ENCODE measurements around the gene HHEX. TPM values are rescaled to one million over a fixed set of nuclear protein-coding genes. Genes with fewer than 3 reads are reported as not detected.

HHEX gene
- total and polyA plus RNA-seq, 2 of the 8 experiments (the other 6 are each of a cell fraction or from before 2014, with no cell fraction given) = 0.56 to 1.5 TPM

- Histone ChIP-seq H3K4me2 (ENCODE audit: insufficient read depth in 1 of 2, low read depth in 2 of 2, low read length in 2 of 2) (no peak overlapping the region), H4K5ac (ENCODE audit: insufficient read length, low read depth, low read length) (no peak overlapping the region), H3K23me2 (ENCODE audit: low read depth, low read length) (peaks cover 5% of the 10 kb centered on the region; the same call in 1 of the 2 replicates), H2AFZ (ENCODE audit: low read length) (no peak overlapping the region), H2BK120ac (replicated peaks; ENCODE audit: low read depth, low read length) (no peak overlapping the region), H4K91ac (replicated peaks; ENCODE audit: insufficient read length, low read length) (no peak overlapping the region), H4K8ac (ENCODE audit: extremely low read depth, insufficient read depth, low read length) (no peak overlapping the region), H2BK20ac (ENCODE audit: low read length) (no peak overlapping the region), H3K56ac (replicated peaks; ENCODE audit: insufficient read length, low read depth, low read length) (no peak overlapping the region), H2BK15ac (ENCODE audit: low read length) (no peak overlapping the region), H3K4ac (replicated peaks; ENCODE audit: insufficient read length, low read depth, low read length) (no peak overlapping the region), H3K23ac (ENCODE audit: insufficient read length) (no peak overlapping the region), H2AK5ac (ENCODE audit: low read depth, low read length) (no peak overlapping the region), H3K79me2 (ENCODE audit: control insufficient read depth in 1 of 2, insufficient read depth in 2 of 2, low read length in 2 of 2) (no peaks in the 10 kb centered on the region), H3K18ac (ENCODE audit: extremely low read depth, low read length) (no peak overlapping the region), H3K9ac (replicated peaks in 1 of 4; ENCODE audit: extremely low read depth in 1 of 4, low read depth in 3 of 4, low read length in 3 of 4) (no peak overlapping the region; a peak in 1 of 7 replicates), H3K27me3 (replicated peaks in 1 of 4; ENCODE audit: control insufficient read depth in 3 of 4, extremely low read depth in 1 of 4, insufficient read depth in 3 of 4, low read length in 3 of 4) (peaks cover 3 to 32% (median 24%) of the 10 kb centered on the region in 4 experiments), H3K4me3 (ENCODE audit: extremely low read depth in 1 of 4, insufficient read depth in 2 of 4, low read depth in 3 of 4, low read length in 4 of 4) (no peak overlapping the region), H3K9me3 (ENCODE audit: insufficient read depth in 2 of 2, low read depth in 1 of 2, low read length in 1 of 2) (no peaks in the 10 kb centered on the region), H4K20me1 (replicated peaks in 1 of 2; ENCODE audit: control insufficient read depth in 1 of 2, insufficient read depth in 2 of 2, low read length in 2 of 2) (no peaks in the 10 kb centered on the region), H3K27ac (ENCODE audit: low read depth, low read length) (no peak overlapping the region), H3K36me3 (ENCODE audit: control insufficient read depth in 2 of 4, insufficient read depth in 4 of 4, low read length in 3 of 4) (no peaks in the 10 kb centered on the region), H2BK5ac (ENCODE audit: low read depth, low read length) (no peak overlapping the region), H2BK12ac (ENCODE audit: low read depth, low read length) (no peak overlapping the region), H3K14ac (ENCODE audit: insufficient read length) (no peak overlapping the region), H3K79me1 (ENCODE audit: low read depth, low read length) (no peaks in the 10 kb centered on the region), H3K4me1 (replicated peaks in 1 of 4; ENCODE audit: control insufficient read depth in 3 of 4, insufficient read depth in 4 of 4, low read length in 3 of 4) (no peaks in the 10 kb centered on the region; a peak in 1 of 7 replicates)
- ChIA-PET POLR2A (ENCODE audit: partially characterized antibody) (interaction anchor here (0.7 kb wide), 1 partner anchor 22 kb away, joined by 3 read pairs; no protein-coding TSS in a partner anchor), CTCF (ENCODE audit: partially characterized antibody) (interaction anchor here (0.7 to 1.0 kb wide), 3 partner anchors 9 to 19 kb away, joined by 3 read pairs; no protein-coding TSS in a partner anchor)
- TF ChIP-seq TEAD4 (IDR thresholded peaks at IDR 0.05; ENCODE audit: low read depth, low read length) (no peak), GTF2F1 (IDR thresholded peaks at IDR 0.05; ENCODE audit: borderline replicate concordance, low read depth, low read length) (no peak), SIRT6 (IDR thresholded peaks at IDR 0.05; ENCODE audit: low read length) (no peak), POLR2AphosphoS5 (IDR thresholded peaks at IDR 0.05; ENCODE audit: low read depth, low read length) (no peak), CTBP2 (IDR thresholded peaks at IDR 0.05; ENCODE audit: borderline replicate concordance, insufficient read depth, insufficient read length, low read length) (no peak), CBX5 (IDR thresholded peaks at IDR 0.05; ENCODE audit: low read depth, low read length) (no peak), TAF7 (optimal IDR thresholded peaks at IDR 0.05; ENCODE audit: borderline replicate concordance, low read depth, low read length) (no peak), GABPA (IDR thresholded peaks at IDR 0.05; ENCODE audit: borderline replicate concordance, insufficient read depth, low read length) (no peak)
- TF ChIP-seq, protein P1, sequence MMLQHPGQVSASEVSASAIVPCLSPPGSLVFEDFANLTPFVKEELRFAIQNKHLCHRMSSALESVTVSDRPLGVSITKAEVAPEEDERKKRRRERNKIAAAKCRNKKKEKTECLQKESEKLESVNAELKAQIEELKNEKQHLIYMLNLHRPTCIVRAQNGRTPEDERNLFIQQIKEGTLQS (IDR thresholded peaks at IDR 0.05; ENCODE audit: insufficient read depth, low read depth, low read length) = no peak
- DNase-seq (ENCODE audit: low read depth in 1 of 2, low spot score in 2 of 2) (no peak), FAIRE-seq (no peak)
- WGBS, 2 experiments (ENCODE audit: extremely low coverage in 1 of 2, insufficient coverage in 1 of 2, insufficient read length in 1 of 2, insufficient replicate concordance in 2 of 2, low coverage in 1 of 2, low lambda C conversion rate in 2 of 2, missing lambda C conversion rate in 1 of 2) = 86% methylated on average over 4 of the region's 4 CpGs; no CpG with 5 or more reads in 1 of the 2 experiments
Measured at GRCh38 chr10:92702301-92702916, 12.7 kb downstream of the HHEX start.

All from H1 (cell line).